Muscle layer of colon (tissue), 2 donors: ENCODE measurements around the gene PRG3.

Experiments used
- H3K27ac ChIP-seq: one replicate; pipeline ENCODE4 v1.7.0; 2013; ENCODE audit warnings: low read depth, mild to moderate bottlenecking, low read length, moderate library complexity
- H3K27me3 ChIP-seq, 2 donors: one replicate each; pipeline ENCODE4 v1.7.0; 2013; ENCODE audit warnings: low read length in 2 of 2, mild to moderate bottlenecking in 2 of 2; ENCODE audit not compliant: insufficient read depth in 2 of 2, control insufficient read depth in 1 of 2
- H3K36me3 ChIP-seq: one replicate; pipeline ENCODE4 v1.7.0; 2013; ENCODE audit warnings: mild to moderate bottlenecking, low read length; ENCODE audit not compliant: insufficient read depth
- H3K4me1 ChIP-seq: one replicate; pipeline ENCODE4 v1.7.0; 2013; ENCODE audit warnings: mild to moderate bottlenecking, low read length; ENCODE audit not compliant: insufficient read depth
- H3K4me3 ChIP-seq, 2 donors: one replicate each; pipeline ENCODE4 v1.7.0; 2013; ENCODE audit warnings: low read length in 2 of 2, low read depth in 1 of 2, mild to moderate bottlenecking in 1 of 2, moderate library complexity in 1 of 2
- H3K9ac ChIP-seq: one replicate; pipeline ENCODE4 v1.7.0; 2013; ENCODE audit warnings: low read length
- H3K9me3 ChIP-seq: one replicate; pipeline ENCODE4 v1.7.0; 2013; ENCODE audit warnings: mild to moderate bottlenecking, low read length
- donor health status: abdominal sarcoma.
- donor health status: Adenocarcinoma of cecum.

Gene PRG3

GRCh38 chr11:57395905-57396623 is 15.1 kb upstream of the PRG3 start:
- Histone ChIP-seq H3K27ac (no peak overlapping the region), H3K27me3 (no peaks in the 10 kb centered on the region), H3K4me1 (no peaks in the 10 kb centered on the region), H3K36me3 (no peaks in the 10 kb centered on the region), H3K4me3 (no peak overlapping the region), H3K9ac (no peak overlapping the region), H3K9me3 (no peaks in the 10 kb centered on the region)

- no peak overlapping the region for H3K4me3 ChIP-seq
- H3K27me3 ChIP-seq, result no peaks in the 10 kb centered on the region
- H3K4me1 ChIP-seq, result no peaks in the 10 kb centered on the region
- no peaks in the 10 kb centered on the region for H3K9me3 ChIP-seq
- no peak overlapping the region for H3K27ac ChIP-seq
- no peak overlapping the region for H3K9ac ChIP-seq
- no peaks in the 10 kb centered on the region for H3K36me3 ChIP-seq
Measured at GRCh38 chr11:57394203-57394965, 13.4 kb upstream of the PRG3 start.

DNA sequence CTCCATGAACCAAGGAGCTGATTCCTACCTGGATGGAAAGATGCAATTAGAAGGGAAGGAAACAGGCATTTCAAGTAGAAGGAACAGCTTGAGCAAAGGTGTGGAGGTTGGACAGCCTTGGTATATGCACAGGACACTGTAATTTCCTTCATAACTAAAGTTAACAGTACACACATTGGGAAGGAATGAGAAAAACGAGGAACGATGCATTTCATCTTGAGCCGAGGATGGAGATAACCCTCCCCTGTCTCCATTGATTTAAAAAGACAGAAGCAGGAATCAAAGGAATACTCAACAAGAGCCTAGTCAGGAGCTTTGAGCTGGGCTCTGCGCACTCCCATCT is 11.8 kb upstream of the PRG3 start:
- Histone ChIP-seq H3K4me3 (no peak overlapping the region), H3K36me3 (no peaks in the 10 kb centered on the region), H3K27me3 (no peaks in the 10 kb centered on the region), H3K9me3 (no peaks in the 10 kb centered on the region), H3K27ac (no peak overlapping the region), H3K4me1 (no peaks in the 10 kb centered on the region), H3K9ac (no peak overlapping the region)

DNA sequence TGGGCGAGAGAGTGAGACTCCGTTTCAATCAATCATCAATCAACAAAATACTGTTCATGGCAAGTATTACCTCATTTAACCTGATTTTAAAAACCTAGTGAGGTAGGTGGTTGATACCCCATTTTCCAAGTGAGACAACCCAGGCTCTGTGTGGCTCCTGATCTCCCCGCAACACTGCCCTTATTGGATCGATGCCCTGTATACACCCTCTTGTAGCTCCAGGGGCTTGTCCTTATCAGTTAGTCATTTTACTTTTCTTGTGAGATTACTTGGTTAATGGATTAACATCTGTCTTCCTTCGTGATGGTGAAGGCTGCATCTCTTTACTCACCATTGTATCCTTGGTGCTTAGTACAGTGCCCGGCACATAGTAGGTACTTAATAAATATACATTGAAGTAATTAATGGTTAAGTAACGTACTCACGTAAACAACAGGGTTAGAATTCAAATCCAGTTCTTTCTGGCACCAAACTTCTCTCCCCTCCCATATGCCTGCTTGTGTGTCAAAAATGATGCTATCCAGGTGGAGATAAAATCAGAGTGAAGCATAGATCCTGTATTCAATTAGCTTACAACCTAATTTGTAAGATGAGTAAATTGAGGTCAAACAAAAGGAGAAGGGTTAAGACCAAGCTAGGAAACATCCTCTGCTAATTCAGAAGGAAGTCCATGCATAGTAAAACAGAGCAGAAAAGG is 11.3 kb upstream of the PRG3 start:
- no peaks in the 10 kb centered on the region for H3K36me3 ChIP-seq
- H3K9me3 ChIP-seq, result no peaks in the 10 kb centered on the region
- H3K27me3 ChIP-seq, result no peaks in the 10 kb centered on the region
- no peaks in the 10 kb centered on the region for H3K4me1 ChIP-seq
- H3K4me3 ChIP-seq, result no peak overlapping the region
- no peak overlapping the region for H3K9ac ChIP-seq
- H3K27ac ChIP-seq, result no peak overlapping the region

GRCh38 chr11:57391539-57391938 is 10.6 kb upstream of the PRG3 start:
- H3K4me3 ChIP-seq, result no peak overlapping the region
- H3K9ac ChIP-seq, result no peak overlapping the region

GRCh38 chr11:57391111-57391510 is 10.2 kb upstream of the PRG3 start:
- Histone ChIP-seq H3K4me3 (no peak overlapping the region), H3K4me1 (no peaks in the 10 kb centered on the region), H3K9ac (no peak overlapping the region), H3K9me3 (no peaks in the 10 kb centered on the region), H3K27ac (no peak overlapping the region), H3K27me3 (no peaks in the 10 kb centered on the region), H3K36me3 (no peaks in the 10 kb centered on the region)

More at GRCh38 chr11:57391539-57391938, 10.6 kb upstream of the PRG3 start:
- Histone ChIP-seq H3K27me3 (no peaks in the 10 kb centered on the region), H3K36me3 (no peaks in the 10 kb centered on the region), H3K27ac (no peak overlapping the region), H3K9me3 (no peaks in the 10 kb centered on the region), H3K4me1 (no peaks in the 10 kb centered on the region)

- Histone ChIP-seq H3K4me1 (no peaks in the 10 kb centered on the region), H3K9me3 (no peaks in the 10 kb centered on the region), H3K4me3 (no peak within 1 kb of the TSS), H3K9ac (no peak within 1 kb of the TSS), H3K36me3 (no peaks in the 10 kb centered on the region), H3K27me3 (no peaks in the 10 kb centered on the region), H3K27ac (no peak within 1 kb of the TSS)
Measured at GRCh38 chr11:57390535-57390934, 9.6 kb upstream of the PRG3 start, which contains the start of gene PRG2. Gene PRG2 (minus strand): TSS chr11:57390650. CDS start chr11:57389944, 706 bp downstream.

GRCh38 chr11:57387289-57388030 is 6.5 kb upstream of the PRG3 start:
- no peak overlapping the region for H3K4me3 ChIP-seq
- no peak overlapping the region for H3K27ac ChIP-seq

GRCh38 chr11:57386178-57386940 is 5.4 kb upstream of the PRG3 start:
- Histone ChIP-seq H3K27ac (no peak overlapping the region), H3K4me1 (no peaks in the 10 kb centered on the region), H3K27me3 (no peaks in the 10 kb centered on the region), H3K9ac (no peak overlapping the region), H3K9me3 (no peaks in the 10 kb centered on the region), H3K4me3 (no peak overlapping the region), H3K36me3 (no peaks in the 10 kb centered on the region)

More at GRCh38 chr11:57387289-57388030, 6.5 kb upstream of the PRG3 start:
- H3K27me3 ChIP-seq, result no peaks in the 10 kb centered on the region
- H3K9me3 ChIP-seq, result no peaks in the 10 kb centered on the region
- no peaks in the 10 kb centered on the region for H3K36me3 ChIP-seq
- no peaks in the 10 kb centered on the region for H3K4me1 ChIP-seq
- no peak overlapping the region for H3K9ac ChIP-seq

DNA sequence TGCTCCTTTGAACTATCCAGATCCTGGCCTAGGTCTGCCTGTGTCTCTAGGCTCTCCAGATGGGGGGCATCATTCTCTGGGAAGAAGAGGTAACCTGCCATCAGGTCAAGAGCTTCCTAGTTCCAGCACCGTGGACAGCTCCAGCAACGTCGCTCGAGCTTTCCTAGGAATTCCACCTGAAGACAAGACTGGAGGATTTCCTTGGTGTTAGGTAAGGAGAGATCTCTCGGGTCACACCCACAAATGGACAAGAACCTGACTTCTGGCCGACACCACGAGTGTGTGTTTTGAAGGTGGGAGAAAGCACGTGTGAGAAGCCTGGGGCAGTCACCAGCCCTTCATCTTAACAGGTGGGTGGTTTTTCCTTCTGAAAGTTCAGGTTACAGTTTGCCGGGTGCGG is 1.2 kb downstream of the PRG3 start:
- Histone ChIP-seq H3K9ac (no peak overlapping the region), H3K4me3 (no peak overlapping the region), H3K27me3 (peaks cover 0 to 4% of the 10 kb centered on the region in 2 donors), H3K27ac (no peak overlapping the region), H3K4me1 (no peaks in the 10 kb centered on the region), H3K9me3 (no peaks in the 10 kb centered on the region), H3K36me3 (no peaks in the 10 kb centered on the region)
